Measurements from ENCODE around the gene MAP4K3. TPM values are rescaled to one million over a fixed set of nuclear protein-coding genes. Genes with fewer than 3 reads are reported as not detected.

The MAP4K3 gene
- total and polyA plus RNA-seq, 2 of the 8 experiments (the other 6 are each of a cell fraction or from before 2014, with no cell fraction given), result 11.4 to 63.0 TPM

DNA sequence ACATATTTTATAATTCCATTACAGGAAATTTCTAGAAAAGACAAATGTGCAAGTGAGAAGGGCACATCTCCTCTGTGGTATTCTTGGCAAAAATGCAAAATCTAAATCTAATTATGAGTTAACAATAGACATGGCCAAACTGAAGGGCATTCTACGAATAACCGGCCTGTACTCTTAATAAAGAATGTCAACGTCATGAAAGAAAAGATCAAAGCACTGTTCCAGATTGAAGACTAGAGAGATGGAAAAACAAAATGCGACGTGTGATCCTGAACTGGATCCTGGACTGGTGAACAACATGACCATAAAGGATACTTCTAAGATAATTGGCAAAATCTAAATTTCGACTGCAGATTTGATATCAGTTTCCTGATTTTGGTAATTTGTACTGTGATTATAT, 196.3 kb downstream of the MAP4K3 start:
- DNase-seq (ENCODE audit: low read depth in 1 of 2, low spot score in 2 of 2), result no peak
- no peak overlapping the region for H3K4me2 ChIP-seq (ENCODE audit: insufficient read depth in 1 of 2, low read depth in 2 of 2, low read length in 2 of 2)
- no peaks in the 10 kb centered on the region for H3K23me2 ChIP-seq (ENCODE audit: low read depth, low read length)
- H3K27ac ChIP-seq (ENCODE audit: low read depth, low read length), result no peak overlapping the region
- H2AFZ ChIP-seq (ENCODE audit: low read length), result no peak overlapping the region
- no peak overlapping the region for H2BK120ac ChIP-seq (replicated peaks; ENCODE audit: low read depth, low read length)
- H4K20me1 ChIP-seq (replicated peaks in 1 of 2; ENCODE audit: control insufficient read depth in 1 of 2, insufficient read depth in 2 of 2, low read length in 2 of 2), result no peaks in the 10 kb centered on the region
- peaks cover 0 to 10% (median under 1%) of the 10 kb centered on the region in 4 experiments; a peak in 2 of 7 replicates for H3K4me1 ChIP-seq (replicated peaks in 1 of 4; ENCODE audit: control insufficient read depth in 3 of 4, insufficient read depth in 4 of 4, low read length in 3 of 4)
- H2BK15ac ChIP-seq (ENCODE audit: low read length), result no peak overlapping the region
- no peak for FAIRE-seq
- ChIA-PET CTCF (ENCODE audit: partially characterized antibody) (interaction anchor here (0.6 kb wide), 1 partner anchor 208 kb away, joined by 3 read pairs; no protein-coding TSS in a partner anchor), POLR2A (ENCODE audit: partially characterized antibody) (no interaction called here)
- H3K4me3 ChIP-seq (ENCODE audit: extremely low read depth in 1 of 4, insufficient read depth in 2 of 4, low read depth in 3 of 4, low read length in 4 of 4), result no peak overlapping the region
- no peak overlapping the region for H4K8ac ChIP-seq (ENCODE audit: extremely low read depth, insufficient read depth, low read length)
- no peak overlapping the region for H3K14ac ChIP-seq (ENCODE audit: insufficient read length)
- no peak overlapping the region for H2AK5ac ChIP-seq (ENCODE audit: low read depth, low read length)
- no peak overlapping the region for H2BK20ac ChIP-seq (ENCODE audit: low read length)
- no peaks in the 10 kb centered on the region for H3K79me1 ChIP-seq (ENCODE audit: low read depth, low read length)
- no peak overlapping the region for H2BK5ac ChIP-seq (ENCODE audit: low read depth, low read length)
- no peak overlapping the region for H4K91ac ChIP-seq (replicated peaks; ENCODE audit: insufficient read length, low read length)
- H3K79me2 ChIP-seq (ENCODE audit: control insufficient read depth in 1 of 2, insufficient read depth in 2 of 2, low read length in 2 of 2), result no peaks in the 10 kb centered on the region
- H2BK12ac ChIP-seq (ENCODE audit: low read depth, low read length), result no peak overlapping the region
- no peaks in the 10 kb centered on the region for H3K36me3 ChIP-seq (ENCODE audit: control insufficient read depth in 2 of 4, insufficient read depth in 4 of 4, low read length in 3 of 4)
- H3K27me3 ChIP-seq (replicated peaks in 1 of 4; ENCODE audit: control insufficient read depth in 3 of 4, extremely low read depth in 1 of 4, insufficient read depth in 3 of 4, low read length in 3 of 4), result no peaks in the 10 kb centered on the region
- WGBS, 2 experiments (ENCODE audit: extremely low coverage in 1 of 2, insufficient coverage in 1 of 2, insufficient read length in 1 of 2, insufficient replicate concordance in 2 of 2, low coverage in 1 of 2, low lambda C conversion rate in 2 of 2, missing lambda C conversion rate in 1 of 2), result 93% methylated on average over 6 of the region's 6 CpGs; no CpG with 5 or more reads in 1 of the 2 experiments
- no peak overlapping the region for H3K23ac ChIP-seq (ENCODE audit: insufficient read length)
- no peak overlapping the region for H4K5ac ChIP-seq (ENCODE audit: insufficient read length, low read depth, low read length)
- peaks cover 0 to 11% of the 10 kb centered on the region in 2 experiments; a peak in 1 of 4 replicates for H3K9me3 ChIP-seq (ENCODE audit: insufficient read depth in 2 of 2, low read depth in 1 of 2, low read length in 1 of 2)
- no peak overlapping the region for H3K56ac ChIP-seq (replicated peaks; ENCODE audit: insufficient read length, low read depth, low read length)
- no peak overlapping the region for H3K9ac ChIP-seq (replicated peaks in 1 of 4; ENCODE audit: extremely low read depth in 1 of 4, low read depth in 3 of 4, low read length in 3 of 4)
- no peak overlapping the region for H3K4ac ChIP-seq (replicated peaks; ENCODE audit: insufficient read length, low read depth, low read length)
- no peak overlapping the region for H3K18ac ChIP-seq (ENCODE audit: extremely low read depth, low read length)
- no peak for TF ChIP-seq PHF8 (conservative IDR thresholded peaks at IDR 0.05; ENCODE audit: low read depth, low read length)
- no peak for TF ChIP-seq NANOG (IDR thresholded peaks at IDR 0.05; ENCODE audit: insufficient read depth, low read depth, low read length, poor library complexity, severe bottlenecking)
- TF ChIP-seq BACH1 (IDR thresholded peaks at IDR 0.05; ENCODE audit: low read length), result no peak
- TF ChIP-seq, protein P1, sequence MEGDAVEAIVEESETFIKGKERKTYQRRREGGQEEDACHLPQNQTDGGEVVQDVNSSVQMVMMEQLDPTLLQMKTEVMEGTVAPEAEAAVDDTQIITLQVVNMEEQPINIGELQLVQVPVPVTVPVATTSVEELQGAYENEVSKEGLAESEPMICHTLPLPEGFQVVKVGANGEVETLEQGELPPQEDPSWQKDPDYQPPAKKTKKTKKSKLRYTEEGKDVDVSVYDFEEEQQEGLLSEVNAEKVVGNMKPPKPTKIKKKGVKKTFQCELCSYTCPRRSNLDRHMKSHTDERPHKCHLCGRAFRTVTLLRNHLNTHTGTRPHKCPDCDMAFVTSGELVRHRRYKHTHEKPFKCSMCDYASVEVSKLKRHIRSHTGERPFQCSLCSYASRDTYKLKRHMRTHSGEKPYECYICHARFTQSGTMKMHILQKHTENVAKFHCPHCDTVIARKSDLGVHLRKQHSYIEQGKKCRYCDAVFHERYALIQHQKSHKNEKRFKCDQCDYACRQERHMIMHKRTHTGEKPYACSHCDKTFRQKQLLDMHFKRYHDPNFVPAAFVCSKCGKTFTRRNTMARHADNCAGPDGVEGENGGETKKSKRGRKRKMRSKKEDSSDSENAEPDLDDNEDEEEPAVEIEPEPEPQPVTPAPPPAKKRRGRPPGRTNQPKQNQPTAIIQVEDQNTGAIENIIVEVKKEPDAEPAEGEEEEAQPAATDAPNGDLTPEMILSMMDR (IDR thresholded peaks at IDR 0.05; ENCODE audit: control extremely low read depth in 1 of 3, insufficient read depth in 1 of 3, low read depth in 1 of 3, low read length in 3 of 3), result no peak
- no peak for TF ChIP-seq FOSL1 (IDR thresholded peaks at IDR 0.05; ENCODE audit: insufficient read depth, low read depth, low read length)
- TF ChIP-seq NRF1 (IDR thresholded peaks at IDR 0.05; ENCODE audit: low read depth, low read length), result no peak
- TF ChIP-seq, protein P2, sequence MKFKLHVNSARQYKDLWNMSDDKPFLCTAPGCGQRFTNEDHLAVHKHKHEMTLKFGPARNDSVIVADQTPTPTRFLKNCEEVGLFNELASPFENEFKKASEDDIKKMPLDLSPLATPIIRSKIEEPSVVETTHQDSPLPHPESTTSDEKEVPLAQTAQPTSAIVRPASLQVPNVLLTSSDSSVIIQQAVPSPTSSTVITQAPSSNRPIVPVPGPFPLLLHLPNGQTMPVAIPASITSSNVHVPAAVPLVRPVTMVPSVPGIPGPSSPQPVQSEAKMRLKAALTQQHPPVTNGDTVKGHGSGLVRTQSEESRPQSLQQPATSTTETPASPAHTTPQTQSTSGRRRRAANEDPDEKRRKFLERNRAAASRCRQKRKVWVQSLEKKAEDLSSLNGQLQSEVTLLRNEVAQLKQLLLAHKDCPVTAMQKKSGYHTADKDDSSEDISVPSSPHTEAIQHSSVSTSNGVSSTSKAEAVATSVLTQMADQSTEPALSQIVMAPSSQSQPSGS (IDR thresholded peaks at IDR 0.05; ENCODE audit: low read length), result no peak
- TF ChIP-seq SRF (IDR thresholded peaks at IDR 0.05; ENCODE audit: low read depth, low read length), result no peak
- no peak for TF ChIP-seq CBX8 (IDR thresholded peaks at IDR 0.05; ENCODE audit: borderline replicate concordance, low read depth, low read length)
